Measurements from ENCODE around the gene EMC8.

GRCh38 chr16:85840395-85840794 is 41.1 kb upstream of the EMC8 start:
- TF ChIP-seq CTCF (conservative IDR thresholded peaks at IDR 0.05) = no peak
- TF ChIP-seq ZFX (IDR thresholded peaks at IDR 0.05) = no peak
